Measurements from ENCODE around the gene POU4F2. TPM values are rescaled to one million over a fixed set of nuclear protein-coding genes. Genes with fewer than 3 reads are reported as not detected.

POU4F2 gene
- total RNA-seq, 1 experiment from 2014 or later = not detected

DNA sequence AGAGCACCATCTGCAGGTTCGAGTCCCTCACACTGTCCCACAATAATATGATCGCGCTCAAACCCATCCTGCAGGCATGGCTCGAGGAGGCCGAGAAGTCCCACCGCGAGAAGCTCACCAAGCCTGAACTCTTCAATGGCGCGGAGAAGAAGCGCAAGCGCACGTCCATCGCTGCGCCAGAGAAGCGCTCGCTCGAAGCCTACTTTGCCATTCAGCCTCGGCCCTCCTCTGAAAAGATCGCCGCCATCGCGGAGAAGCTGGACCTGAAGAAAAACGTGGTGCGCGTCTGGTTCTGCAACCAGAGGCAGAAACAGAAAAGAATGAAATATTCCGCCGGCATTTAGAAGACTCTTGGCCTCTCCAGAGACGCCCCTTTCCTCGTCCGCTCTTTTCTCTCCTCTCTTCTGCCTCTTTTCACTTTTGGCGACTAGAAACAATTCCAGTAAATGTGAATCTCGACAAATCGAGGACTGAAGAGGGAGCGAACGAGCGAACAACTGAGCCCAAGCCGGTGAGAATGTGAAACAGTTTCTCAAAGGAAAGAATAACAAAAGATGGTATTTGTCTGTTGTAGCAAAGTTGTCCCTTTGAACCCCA, 1.9 kb downstream of the POU4F2 start:
- Mint-ChIP-seq H3K4me3 (peak overlapping the region; percentile 34 to 80), H3K27ac (no peak overlapping the region), H3K36me3 (ENCODE audit: insufficient read depth in 1 of 3, low read depth in 3 of 3) (no peaks in the 10 kb centered on the region; a peak in 1 of 7 replicates), H3K27me3 (ENCODE audit: low read depth) (peaks cover 100% of the 10 kb centered on the region), H3K4me1 (peaks cover 24 to 40% of the 10 kb centered on the region in 2 experiments), H3K9me3 (peaks cover 7 to 15% of the 10 kb centered on the region in 2 experiments; a peak in 4 of 5 replicates)
- Histone ChIP-seq H3T11ph (ENCODE audit: low read length) (no peak overlapping the region), H2BK5ac (ENCODE audit: insufficient read length, low read length) (no peak overlapping the region), H3K9ac (ENCODE audit: extremely low read depth, insufficient read length, low read length) (no peak overlapping the region), H4K5ac (ENCODE audit: insufficient read length, low read depth, low read length) (no peak overlapping the region), H2AK5ac (ENCODE audit: insufficient read length, low read length) (no peak overlapping the region), H2BK20ac (ENCODE audit: low read depth, low read length, poor library complexity, severe bottlenecking) (no peak overlapping the region), H3K27me3 (ENCODE audit: insufficient read depth, low read length) (peaks cover 64% of the 10 kb centered on the region), H3K4me2 (ENCODE audit: insufficient read depth, insufficient read length, low read length) (peak overlapping the region; percentile 42), H3K23ac (ENCODE audit: insufficient read length, low read depth, low read length) (no peak overlapping the region), H3K56ac (ENCODE audit: insufficient read length, low read depth, low read length) (no peak overlapping the region), H4K91ac (ENCODE audit: insufficient read length, low read depth, low read length) (no peak overlapping the region), H3K27ac (ENCODE audit: insufficient read length, low read depth, low read length) (no peak overlapping the region), H3K4ac (ENCODE audit: low read depth, low read length) (no peak overlapping the region), H3K79me2 (ENCODE audit: insufficient read depth, low read length) (no peaks in the 10 kb centered on the region), H3K79me1 (ENCODE audit: insufficient read depth, low read depth, low read length, poor library complexity, severe bottlenecking) (no peaks in the 10 kb centered on the region), H3K4me1 (ENCODE audit: insufficient read depth, low read length) (no peaks in the 10 kb centered on the region), H4K8ac (replicated peaks; ENCODE audit: insufficient read length, low read depth, low read length) (no peak overlapping the region), H2AFZ (ENCODE audit: low read length) (no peak overlapping the region), H2BK12ac (ENCODE audit: insufficient read length, low read depth, low read length) (no peak overlapping the region), H3K9me3 (ENCODE audit: control insufficient read depth, low read depth, low read length) (no peaks in the 10 kb centered on the region), H3K23me2 (ENCODE audit: insufficient read length, low read depth, low read length, poor library complexity, severe bottlenecking) (peaks cover 7% of the 10 kb centered on the region), H3K14ac (ENCODE audit: insufficient read depth, low read length) (no peak overlapping the region), H3K18ac (ENCODE audit: insufficient read length, low read depth, low read length) (no peak overlapping the region), H2BK120ac (ENCODE audit: low read depth, low read length, poor library complexity, severe bottlenecking) (no peak overlapping the region), H4K20me1 (ENCODE audit: control insufficient read depth, insufficient read depth, insufficient read length) (peaks cover 5% of the 10 kb centered on the region), H2BK15ac (ENCODE audit: low read depth, low read length) (no peak overlapping the region)
- WGBS (ENCODE audit: extremely low coverage, insufficient read length, low lambda C conversion rate) = no CpG with 5 or more reads among the region's 37 CpGs
- TF ChIP-seq, protein P1, sequence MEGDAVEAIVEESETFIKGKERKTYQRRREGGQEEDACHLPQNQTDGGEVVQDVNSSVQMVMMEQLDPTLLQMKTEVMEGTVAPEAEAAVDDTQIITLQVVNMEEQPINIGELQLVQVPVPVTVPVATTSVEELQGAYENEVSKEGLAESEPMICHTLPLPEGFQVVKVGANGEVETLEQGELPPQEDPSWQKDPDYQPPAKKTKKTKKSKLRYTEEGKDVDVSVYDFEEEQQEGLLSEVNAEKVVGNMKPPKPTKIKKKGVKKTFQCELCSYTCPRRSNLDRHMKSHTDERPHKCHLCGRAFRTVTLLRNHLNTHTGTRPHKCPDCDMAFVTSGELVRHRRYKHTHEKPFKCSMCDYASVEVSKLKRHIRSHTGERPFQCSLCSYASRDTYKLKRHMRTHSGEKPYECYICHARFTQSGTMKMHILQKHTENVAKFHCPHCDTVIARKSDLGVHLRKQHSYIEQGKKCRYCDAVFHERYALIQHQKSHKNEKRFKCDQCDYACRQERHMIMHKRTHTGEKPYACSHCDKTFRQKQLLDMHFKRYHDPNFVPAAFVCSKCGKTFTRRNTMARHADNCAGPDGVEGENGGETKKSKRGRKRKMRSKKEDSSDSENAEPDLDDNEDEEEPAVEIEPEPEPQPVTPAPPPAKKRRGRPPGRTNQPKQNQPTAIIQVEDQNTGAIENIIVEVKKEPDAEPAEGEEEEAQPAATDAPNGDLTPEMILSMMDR (conservative IDR thresholded peaks at IDR 0.05) = no peak
- no peak for DNase-seq
